HL-60 (cell line): ENCODE measurements around the gene CHCHD3.

Experiments used
- GABPA ChIP-seq: IDR thresholded peaks from 2 replicates; pipeline ENCODE4 v1.6.1; 2012; ENCODE audit warnings: low read depth
- POLR2AphosphoS5 ChIP-seq: IDR thresholded peaks from 2 replicates; pipeline ENCODE4 v1.6.1; 2012; ENCODE audit warnings: low read depth
- TF ChIP-seq, protein P1 (sequence below): IDR thresholded peaks from one replicate; pipeline ENCODE4 v1.5.1; 2011; ENCODE audit warnings: low read length, control low read depth, inconsistent platforms; ENCODE audit not compliant: insufficient read depth

DNA sequence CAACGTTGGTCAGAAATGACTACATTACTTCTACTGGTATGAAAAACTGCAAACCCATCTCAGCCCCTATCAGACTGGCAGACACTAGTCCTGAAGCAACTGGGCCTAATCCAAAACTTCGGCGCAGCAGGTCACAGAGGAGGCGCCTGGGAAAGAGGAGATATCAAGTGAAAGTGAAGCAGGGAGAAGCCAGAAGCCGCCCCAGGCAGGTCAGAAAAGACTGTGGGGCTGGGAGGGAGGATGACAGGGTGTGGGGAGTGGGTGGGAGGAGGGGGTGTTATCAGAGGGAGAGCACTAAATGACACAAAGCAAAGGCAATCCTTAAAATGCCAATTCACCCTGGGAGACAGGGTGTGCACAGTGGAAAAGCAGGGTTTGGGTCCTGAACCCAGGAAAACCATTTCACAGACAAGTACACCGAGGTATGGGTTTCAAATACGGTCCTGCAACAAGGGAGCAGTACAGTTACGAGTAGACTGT lies 731 bp downstream of the CHCHD3 start:
- TF ChIP-seq, protein P1, sequence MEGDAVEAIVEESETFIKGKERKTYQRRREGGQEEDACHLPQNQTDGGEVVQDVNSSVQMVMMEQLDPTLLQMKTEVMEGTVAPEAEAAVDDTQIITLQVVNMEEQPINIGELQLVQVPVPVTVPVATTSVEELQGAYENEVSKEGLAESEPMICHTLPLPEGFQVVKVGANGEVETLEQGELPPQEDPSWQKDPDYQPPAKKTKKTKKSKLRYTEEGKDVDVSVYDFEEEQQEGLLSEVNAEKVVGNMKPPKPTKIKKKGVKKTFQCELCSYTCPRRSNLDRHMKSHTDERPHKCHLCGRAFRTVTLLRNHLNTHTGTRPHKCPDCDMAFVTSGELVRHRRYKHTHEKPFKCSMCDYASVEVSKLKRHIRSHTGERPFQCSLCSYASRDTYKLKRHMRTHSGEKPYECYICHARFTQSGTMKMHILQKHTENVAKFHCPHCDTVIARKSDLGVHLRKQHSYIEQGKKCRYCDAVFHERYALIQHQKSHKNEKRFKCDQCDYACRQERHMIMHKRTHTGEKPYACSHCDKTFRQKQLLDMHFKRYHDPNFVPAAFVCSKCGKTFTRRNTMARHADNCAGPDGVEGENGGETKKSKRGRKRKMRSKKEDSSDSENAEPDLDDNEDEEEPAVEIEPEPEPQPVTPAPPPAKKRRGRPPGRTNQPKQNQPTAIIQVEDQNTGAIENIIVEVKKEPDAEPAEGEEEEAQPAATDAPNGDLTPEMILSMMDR = no peak
- no peak for TF ChIP-seq POLR2AphosphoS5
- no peak for TF ChIP-seq GABPA
